H1 (cell line): ENCODE measurements around the gene PPM1L.

Experiments used
- EP300 ChIP-seq, 2 experiments: IDR thresholded peaks; 1 replicate in 1 of 2; 2 replicates in 1 of 2; pipeline ENCODE4 v1.6.1; 2011 to 2012; ENCODE audit warnings: low read depth in 2 of 2, low read length in 2 of 2, mild to moderate bottlenecking in 2 of 2, borderline replicate concordance in 1 of 2, inconsistent platforms in 1 of 2, moderate library complexity in 1 of 2
- EZH2 ChIP-seq: fragments of 200-600 bp; sonication (generic); IDR thresholded peaks from 2 replicates; pipeline ENCODE4 v1.7.1; 2012; ENCODE audit warnings: low read depth, mild to moderate bottlenecking, moderate library complexity, low read length, inconsistent platforms; ENCODE audit not compliant: severe bottlenecking
- PHF8 ChIP-seq: fragments of 200-600 bp; sonication (generic); conservative IDR thresholded peaks from 2 replicates; pipeline ENCODE4 v1.7.1; 2012; ENCODE audit warnings: low read depth, mild to moderate bottlenecking, inconsistent platforms, low read length, moderate library complexity
- POLR2A ChIP-seq, 2 experiments: IDR thresholded peaks; 1 replicate in 1 of 2; 2 replicates in 1 of 2; pipeline ENCODE4 v1.6.1; 2011; ENCODE audit warnings: low read depth in 2 of 2, low read length in 2 of 2, mild to moderate bottlenecking in 2 of 2; ENCODE audit errors: control extremely low read depth in 1 of 2
- RAD21 ChIP-seq, 2 experiments: IDR thresholded peaks in 1 of 2; conservative IDR thresholded peaks in 1 of 2; 2 replicates each; pipeline ENCODE4 v1.6.1; 2011; ENCODE audit warnings: low read depth in 2 of 2, low read length in 2 of 2, improper control_type of control experiment in 1 of 2, inconsistent platforms in 1 of 2, mild to moderate bottlenecking in 1 of 2, moderate library complexity in 1 of 2
- SAP30 ChIP-seq: fragments of 300-600 bp; sonication (generic); IDR thresholded peaks from 2 replicates; pipeline ENCODE4 v1.7.1; 2012; ENCODE audit warnings: low read length, moderate library complexity, mild to moderate bottlenecking, inconsistent platforms; ENCODE audit not compliant: insufficient read depth, insufficient replicate concordance
- TCF12 ChIP-seq: IDR thresholded peaks from 2 replicates; pipeline ENCODE4 v1.6.1; 2011; ENCODE audit warnings: low read depth, mild to moderate bottlenecking, low read length
- TF ChIP-seq, protein P1 (sequence below), 3 experiments: IDR thresholded peaks; 1 replicate in 2 of 3; 2 replicates in 1 of 3; pipeline versions ENCODE4 v1.5.1 to v1.6.1; 2011; ENCODE audit warnings: low read length in 3 of 3, mild to moderate bottlenecking in 3 of 3, inconsistent platforms in 2 of 3, low read depth in 1 of 3, moderate library complexity in 1 of 3; ENCODE audit not compliant: insufficient read depth in 1 of 3; ENCODE audit errors: control extremely low read depth in 1 of 3
- TF ChIP-seq, protein P2 (sequence below): IDR thresholded peaks from 2 replicates; pipeline ENCODE4 v1.6.1; 2012; ENCODE audit warnings: inconsistent platforms
- TF ChIP-seq, protein P3 (sequence below): IDR thresholded peaks from 2 replicates; pipeline ENCODE4 v1.6.1; 2011; ENCODE audit warnings: low read depth, mild to moderate bottlenecking, low read length; ENCODE audit not compliant: insufficient read depth
- TF ChIP-seq, protein P4 (sequence below): IDR thresholded peaks from 2 replicates; pipeline ENCODE4 v1.6.1; 2012; ENCODE audit warnings: low read length, inconsistent platforms

DNA sequence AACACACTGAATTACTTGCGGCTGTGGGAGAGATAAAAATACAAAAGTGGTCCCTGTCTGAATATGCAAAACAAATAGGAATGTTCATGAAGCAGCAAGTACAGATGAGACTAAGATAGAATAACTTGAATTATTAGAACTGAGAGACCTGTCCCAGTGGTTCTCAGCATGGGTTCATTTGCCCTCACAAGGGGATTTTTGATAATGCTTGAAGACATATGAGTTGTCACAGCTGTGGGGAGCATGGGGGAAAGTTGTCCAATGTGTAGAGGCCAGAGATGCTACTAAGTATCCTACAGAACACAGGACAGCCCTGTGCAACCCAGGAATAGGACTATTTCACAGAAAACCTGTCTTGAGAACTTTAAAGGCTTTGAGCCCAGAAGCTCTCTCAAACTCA, 22.4 kb downstream of the PPM1L start:
- TF ChIP-seq, protein P1, sequence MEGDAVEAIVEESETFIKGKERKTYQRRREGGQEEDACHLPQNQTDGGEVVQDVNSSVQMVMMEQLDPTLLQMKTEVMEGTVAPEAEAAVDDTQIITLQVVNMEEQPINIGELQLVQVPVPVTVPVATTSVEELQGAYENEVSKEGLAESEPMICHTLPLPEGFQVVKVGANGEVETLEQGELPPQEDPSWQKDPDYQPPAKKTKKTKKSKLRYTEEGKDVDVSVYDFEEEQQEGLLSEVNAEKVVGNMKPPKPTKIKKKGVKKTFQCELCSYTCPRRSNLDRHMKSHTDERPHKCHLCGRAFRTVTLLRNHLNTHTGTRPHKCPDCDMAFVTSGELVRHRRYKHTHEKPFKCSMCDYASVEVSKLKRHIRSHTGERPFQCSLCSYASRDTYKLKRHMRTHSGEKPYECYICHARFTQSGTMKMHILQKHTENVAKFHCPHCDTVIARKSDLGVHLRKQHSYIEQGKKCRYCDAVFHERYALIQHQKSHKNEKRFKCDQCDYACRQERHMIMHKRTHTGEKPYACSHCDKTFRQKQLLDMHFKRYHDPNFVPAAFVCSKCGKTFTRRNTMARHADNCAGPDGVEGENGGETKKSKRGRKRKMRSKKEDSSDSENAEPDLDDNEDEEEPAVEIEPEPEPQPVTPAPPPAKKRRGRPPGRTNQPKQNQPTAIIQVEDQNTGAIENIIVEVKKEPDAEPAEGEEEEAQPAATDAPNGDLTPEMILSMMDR (IDR thresholded peaks at IDR 0.05; ENCODE audit: control extremely low read depth in 1 of 3, insufficient read depth in 1 of 3, low read depth in 1 of 3, low read length in 3 of 3), result no peak
- TF ChIP-seq EZH2 (no peak), RAD21 (IDR thresholded peaks at IDR 0.05 in 1 of 2, conservative IDR thresholded peaks at IDR 0.05 in 1 of 2; ENCODE audit: low read depth in 2 of 2, low read length in 2 of 2) (no peak), TCF12 (no peak), PHF8 (no peak), EP300 (IDR thresholded peaks at IDR 0.05; ENCODE audit: borderline replicate concordance in 1 of 2, low read depth in 2 of 2, low read length in 2 of 2) (no peak), POLR2A (IDR thresholded peaks at IDR 0.05; ENCODE audit: control extremely low read depth in 1 of 2, low read depth in 2 of 2, low read length in 2 of 2) (no peak), SAP30 (no peak)
- TF ChIP-seq, protein P2, sequence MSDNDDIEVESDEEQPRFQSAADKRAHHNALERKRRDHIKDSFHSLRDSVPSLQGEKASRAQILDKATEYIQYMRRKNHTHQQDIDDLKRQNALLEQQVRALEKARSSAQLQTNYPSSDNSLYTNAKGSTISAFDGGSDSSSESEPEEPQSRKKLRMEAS, result no peak
- TF ChIP-seq, protein P3, sequence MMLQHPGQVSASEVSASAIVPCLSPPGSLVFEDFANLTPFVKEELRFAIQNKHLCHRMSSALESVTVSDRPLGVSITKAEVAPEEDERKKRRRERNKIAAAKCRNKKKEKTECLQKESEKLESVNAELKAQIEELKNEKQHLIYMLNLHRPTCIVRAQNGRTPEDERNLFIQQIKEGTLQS, result no peak
- TF ChIP-seq, protein P4, sequence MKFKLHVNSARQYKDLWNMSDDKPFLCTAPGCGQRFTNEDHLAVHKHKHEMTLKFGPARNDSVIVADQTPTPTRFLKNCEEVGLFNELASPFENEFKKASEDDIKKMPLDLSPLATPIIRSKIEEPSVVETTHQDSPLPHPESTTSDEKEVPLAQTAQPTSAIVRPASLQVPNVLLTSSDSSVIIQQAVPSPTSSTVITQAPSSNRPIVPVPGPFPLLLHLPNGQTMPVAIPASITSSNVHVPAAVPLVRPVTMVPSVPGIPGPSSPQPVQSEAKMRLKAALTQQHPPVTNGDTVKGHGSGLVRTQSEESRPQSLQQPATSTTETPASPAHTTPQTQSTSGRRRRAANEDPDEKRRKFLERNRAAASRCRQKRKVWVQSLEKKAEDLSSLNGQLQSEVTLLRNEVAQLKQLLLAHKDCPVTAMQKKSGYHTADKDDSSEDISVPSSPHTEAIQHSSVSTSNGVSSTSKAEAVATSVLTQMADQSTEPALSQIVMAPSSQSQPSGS, result no peak
